ENCODE data around the gene GYPB. TPM values are rescaled to one million over a fixed set of nuclear protein-coding genes. Genes with fewer than 3 reads are reported as not detected.
"Not testable (repeated sequence)": the region's sequence is repeated elsewhere in the genome, so short reads cannot be mapped to it uniquely, and the experiment has no call there.

The GYPB gene
- total and polyA plus RNA-seq, 2 donors (not counting 3 experiments of a cell fraction or from before 2014, with no cell fraction given): not detected

DNA sequence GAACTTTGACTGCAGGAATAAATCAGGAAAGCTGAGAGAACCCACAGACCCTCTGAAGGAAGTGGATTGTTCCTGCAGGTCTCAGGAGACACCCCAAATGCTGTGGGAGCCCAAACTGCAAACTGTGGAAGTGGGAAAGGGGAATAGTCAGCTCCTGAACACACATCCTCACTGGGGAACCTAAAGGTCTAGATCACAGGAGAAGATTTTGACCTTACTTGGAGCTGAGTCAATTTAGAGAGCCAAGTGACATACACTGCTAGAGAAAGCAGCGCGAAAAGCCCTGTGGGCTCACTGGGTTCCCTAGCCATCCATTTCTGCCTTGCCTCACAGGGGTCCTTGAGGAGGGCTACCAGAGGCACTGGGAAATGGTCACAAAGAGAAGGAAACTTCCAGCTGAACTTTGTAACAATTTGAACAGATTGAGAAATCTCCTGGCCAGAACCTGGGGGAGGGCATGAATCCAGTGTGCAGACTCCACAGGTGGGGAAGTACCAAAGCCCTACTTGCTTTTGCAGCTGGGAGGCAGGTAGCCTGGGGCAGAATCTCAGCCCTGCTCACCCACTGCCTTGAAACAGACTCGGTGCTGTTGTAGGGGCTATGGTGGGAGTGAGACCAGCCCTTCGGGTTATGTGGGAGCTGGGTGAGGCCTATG lies 5.3 kb upstream of the GYPB start:
- BruUV-seq (replicated peaks); FAIRE-seq; intact Hi-C loops (cut with micrococcal nuclease); H3K36me3 ChIP-seq (ENCODE audit: control insufficient read depth in 2 of 2, extremely low read depth in 1 of 2, insufficient read depth in 2 of 2, low read length in 2 of 2); H3K9me3 ChIP-seq (replicated peaks; ENCODE audit: control insufficient read depth, insufficient read depth, low read length); dilution Hi-C loops (cut with MboI; ENCODE audit: extremely low pct_ligation_motif_present, low sequenced_read_pairs); H3K27ac ChIP-seq (ENCODE audit: insufficient read depth, low read depth, low read length); H3K9ac ChIP-seq (replicated peaks; ENCODE audit: extremely low read depth, insufficient read depth, low read length); H4K20me1 ChIP-seq (replicated peaks; ENCODE audit: control insufficient read depth, extremely low read depth, insufficient read depth, low read length); CTCF ChIA-PET; H3K27me3 ChIP-seq (ENCODE audit: control insufficient read depth in 2 of 2, insufficient read depth in 2 of 2, low read length in 2 of 2); DNase-seq (ENCODE audit: low read depth, low spot score); H3K79me2 ChIP-seq (ENCODE audit: control insufficient read depth, insufficient read depth, low read length); POLR2A ChIA-PET; H3K4me3 ChIP-seq (replicated peaks in 1 of 3; ENCODE audit: insufficient read depth in 1 of 3, low read depth in 1 of 3, low read length in 3 of 3); H3K4me1 ChIP-seq (ENCODE audit: control insufficient read depth, extremely low read depth, insufficient read depth, low read length); H3K4me2 ChIP-seq (ENCODE audit: insufficient read depth, low read length); H3K9me1 ChIP-seq (replicated peaks; ENCODE audit: control insufficient read depth, extremely low read depth, insufficient read depth, low read length); H2AFZ ChIP-seq (ENCODE audit: low read depth, low read length): not testable (repeated sequence)

DNA sequence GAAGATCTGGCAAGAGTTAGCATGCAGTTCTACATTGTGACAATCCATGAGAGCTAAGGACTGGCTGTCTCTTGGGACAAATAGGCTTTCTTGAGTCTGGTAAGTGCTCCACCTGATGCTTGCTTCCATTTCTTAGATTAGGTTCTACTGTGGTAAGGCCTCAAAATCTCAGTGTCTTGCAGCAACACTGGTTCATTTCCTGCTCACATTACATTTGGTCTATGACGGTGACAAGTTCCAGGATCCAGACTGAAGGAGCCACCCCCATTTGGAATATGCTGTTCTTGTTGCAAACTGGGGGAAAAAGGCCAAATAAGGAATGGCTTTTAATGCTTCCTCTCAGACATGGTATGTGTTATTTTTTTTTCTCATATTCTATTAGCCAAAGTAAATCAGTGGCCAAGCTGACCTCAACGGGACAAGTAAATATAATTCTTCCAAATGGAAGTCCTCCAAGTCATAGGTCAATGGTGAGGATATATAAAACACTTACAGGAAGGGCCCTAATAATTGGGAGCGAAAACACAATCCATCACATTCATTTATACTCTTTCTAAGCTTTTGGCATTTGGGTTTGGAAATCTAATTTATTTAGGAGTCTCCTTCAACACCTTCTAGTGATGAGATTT lies 3.7 kb upstream of the GYPB start:
- FAIRE-seq; H3K27me3 ChIP-seq (ENCODE audit: control insufficient read depth in 2 of 2, insufficient read depth in 2 of 2, low read length in 2 of 2); H3K4me1 ChIP-seq (ENCODE audit: control insufficient read depth, extremely low read depth, insufficient read depth, low read length); H3K9ac ChIP-seq (replicated peaks; ENCODE audit: extremely low read depth, insufficient read depth, low read length); H3K36me3 ChIP-seq (ENCODE audit: control insufficient read depth in 2 of 2, extremely low read depth in 1 of 2, insufficient read depth in 2 of 2, low read length in 2 of 2); H3K4me3 ChIP-seq (replicated peaks in 1 of 3; ENCODE audit: insufficient read depth in 1 of 3, low read depth in 1 of 3, low read length in 3 of 3); H2AFZ ChIP-seq (ENCODE audit: low read depth, low read length); H3K9me3 ChIP-seq (replicated peaks; ENCODE audit: control insufficient read depth, insufficient read depth, low read length); H3K27ac ChIP-seq (ENCODE audit: insufficient read depth, low read depth, low read length); H3K4me2 ChIP-seq (ENCODE audit: insufficient read depth, low read length); POLR2A ChIA-PET; H3K9me1 ChIP-seq (replicated peaks; ENCODE audit: control insufficient read depth, extremely low read depth, insufficient read depth, low read length); CTCF ChIA-PET; H3K79me2 ChIP-seq (ENCODE audit: control insufficient read depth, insufficient read depth, low read length); dilution Hi-C loops (cut with MboI; ENCODE audit: extremely low pct_ligation_motif_present, low sequenced_read_pairs); intact Hi-C loops (cut with micrococcal nuclease); H4K20me1 ChIP-seq (replicated peaks; ENCODE audit: control insufficient read depth, extremely low read depth, insufficient read depth, low read length); BruUV-seq (replicated peaks); DNase-seq (ENCODE audit: low read depth, low spot score): not testable (repeated sequence)
